Activated CD8-positive, alpha-beta memory T cell treated with anti-CD3 and anti-CD28 coated beads, Interleukin-2, amount 50 U/mL, for 24 hours (primary cell): ENCODE data around the gene GGTLC1.
"Not testable (repeated sequence)": the region's sequence is repeated elsewhere in the genome, so short reads cannot be mapped to it uniquely, and the experiment has no call there.

Source experiments
- DNase-seq: peaks from one replicate; pipeline ENCODE4 v3.0.0-alpha.2; 2020; ENCODE audit errors: extremely low read depth

Gene GGTLC1

GRCh38 chr20:23988561-23988960 lies at the start of gene GGTLC1:
TSS of gene GGTLC1 (minus strand) at chr20:23988779. CDS start at chr20:23986611, 2,168 bp downstream.
- DNase-seq: no peak

GRCh38 chr20:24034820-24035219 lies 46.2 kb upstream of the GGTLC1 start:
- DNase-seq: no peak

- no peak for DNase-seq
Measured at GRCh38 chr20:24033565-24033964, 45.0 kb upstream of the GGTLC1 start.

GRCh38 chr20:24033151-24033550 lies 44.6 kb upstream of the GGTLC1 start:
- no peak for DNase-seq

- DNase-seq: no peak
Measured at GRCh38 chr20:24032400-24032898, 43.9 kb upstream of the GGTLC1 start.

GRCh38 chr20:24027229-24027628 lies 38.6 kb upstream of the GGTLC1 start:
- peak; percentile 47 for DNase-seq

GRCh38 chr20:24022621-24023180 lies 34.1 kb upstream of the GGTLC1 start:
- DNase-seq: no peak

- no peak for DNase-seq
Measured at GRCh38 chr20:24018796-24019195, 30.2 kb upstream of the GGTLC1 start.

GRCh38 chr20:24017458-24017755 lies 28.8 kb upstream of the GGTLC1 start:
- no peak for DNase-seq

- DNase-seq: no peak
Measured at GRCh38 chr20:24016607-24017457, 28.3 kb upstream of the GGTLC1 start.

- DNase-seq: no peak
Measured at GRCh38 chr20:24013953-24014352, 25.4 kb upstream of the GGTLC1 start.

- DNase-seq: no peak
Measured at GRCh38 chr20:24011282-24011681, 22.7 kb upstream of the GGTLC1 start.

GRCh38 chr20:24007758-24008157 lies 19.2 kb upstream of the GGTLC1 start:
- DNase-seq: no peak

- no peak for DNase-seq
Measured at GRCh38 chr20:24007073-24007595, 18.6 kb upstream of the GGTLC1 start.

- no peak for DNase-seq
Measured at GRCh38 chr20:24006626-24007025, 18.0 kb upstream of the GGTLC1 start.

- DNase-seq: no peak
Measured at GRCh38 chr20:24004471-24004870, 15.9 kb upstream of the GGTLC1 start.

GRCh38 chr20:24002896-24003295 lies 14.3 kb upstream of the GGTLC1 start:
- no peak for DNase-seq

GRCh38 chr20:24001712-24002405 lies 13.3 kb upstream of the GGTLC1 start:
- DNase-seq: no peak

- no peak for DNase-seq
Measured at GRCh38 chr20:23998844-23999243, 10.3 kb upstream of the GGTLC1 start.

GRCh38 chr20:23998392-23998791 lies 9.8 kb upstream of the GGTLC1 start:
- no peak for DNase-seq

- peak; percentile 15 for DNase-seq
Measured at GRCh38 chr20:23995905-23996666, 7.5 kb upstream of the GGTLC1 start.

- not testable (repeated sequence) for DNase-seq
Measured at GRCh38 chr20:23995291-23995690, 6.7 kb upstream of the GGTLC1 start.
